A673 (cell line): ENCODE results near the gene DYNC2LI1. TPM values are rescaled to one million over a fixed set of nuclear protein-coding genes. Genes with fewer than 3 reads are reported as not detected.
A peak's percentile ranks its signal among the peaks of the same experiment; 100 is the strongest.

Experiments used
- BruUV-seq: library from RNA; stranded (reverse); fragments of 400-500 nt; replicated peaks from 2 replicates; lab custom pipeline; 2021; lab: Mats Ljungman, UMichigan
- CTCF ChIA-PET: fragments of 300-600 bp; sonication (Branson Sonifier 250); formaldehyde crosslinking; loops from one replicate; lab custom pipeline; 2022; ENCODE audit warnings: antibody characterized with exemption; lab: Charles Lee
- POLR2A ChIA-PET: fragments of 300-600 bp; sonication (Branson Sonifier 250); formaldehyde crosslinking; loops from one replicate; lab custom pipeline; 2022; ENCODE audit warnings: antibody characterized with exemption; ENCODE audit not compliant: low non-redundant PET; lab: Charles Lee
- DNase-seq: peaks from one replicate; pipeline ENCODE4 v3.0.0-alpha.2; 2015; ENCODE audit warnings: low spot score
- H3K27ac ChIP-seq: fragments of 200-600 bp; sonication (generic); 2 replicates; pipeline ENCODE4 v1.5.1; 2016; ENCODE audit warnings: mixed run types, low read depth, mild to moderate bottlenecking, mixed read lengths, antibody characterized with exemption, low read length; ENCODE audit not compliant: poor library complexity, severe bottlenecking
- H3K27me3 ChIP-seq: fragments of 200-600 bp; sonication (generic); replicated peaks from 2 replicates; pipeline ENCODE4 v1.6.1; 2017; ENCODE audit warnings: mixed run types, low read depth, mild to moderate bottlenecking, mixed read lengths, antibody characterized with exemption, low read length; ENCODE audit not compliant: insufficient read depth, poor library complexity
- H3K36me3 ChIP-seq: fragments of 200-600 bp; sonication (generic); 2 replicates; pipeline ENCODE4 v1.6.1; 2016; ENCODE audit warnings: mixed run types, mild to moderate bottlenecking, mixed read lengths, antibody characterized with exemption, low read length; ENCODE audit not compliant: insufficient read depth, poor library complexity, severe bottlenecking
- H3K4me1 ChIP-seq: fragments of 200-600 bp; sonication (generic); 2 replicates; pipeline ENCODE4 v1.6.1; 2017; ENCODE audit warnings: mixed run types, mild to moderate bottlenecking, mixed read lengths, antibody characterized with exemption, low read length; ENCODE audit not compliant: insufficient read depth, poor library complexity, severe bottlenecking
- H3K4me3 ChIP-seq: fragments of 200-600 bp; sonication (generic); 2 replicates; pipeline ENCODE4 v1.5.1; 2016; ENCODE audit warnings: low read depth, mixed run types, mild to moderate bottlenecking, mixed read lengths, low read length; ENCODE audit not compliant: poor library complexity, severe bottlenecking
- H3K9me3 ChIP-seq: fragments of 200-600 bp; sonication (generic); 2 replicates; pipeline ENCODE4 v1.6.1; 2016; ENCODE audit warnings: mixed run types, low read depth, mild to moderate bottlenecking, mixed read lengths, antibody characterized with exemption, low read length; ENCODE audit not compliant: poor library complexity, severe bottlenecking
- CTCF ChIP-seq: fragments of 300-800, 200-600 bp; sonication (generic); conservative IDR thresholded peaks from 2 replicates; pipeline ENCODE4 v1.5.1; 2017; ENCODE audit warnings: low read depth, mild to moderate bottlenecking, antibody characterized with exemption, low read length, moderate library complexity, mixed read lengths
- EZH2 ChIP-seq: fragments of 200-600 bp; sonication (generic); IDR thresholded peaks from 2 replicates; pipeline ENCODE4 v1.6.1; 2017; ENCODE audit warnings: borderline replicate concordance, low read depth, mild to moderate bottlenecking, mixed read lengths, antibody characterized with exemption, low read length; ENCODE audit not compliant: poor library complexity, severe bottlenecking
- intact Hi-C: fragments of 100-400 bp; cut with micrococcal nuclease; formaldehyde crosslinking; loops from one replicate; pipeline ENCODE4 v1.10.0; 2022; ENCODE audit not compliant: unreplicated experiment
- total RNA-seq: library from RNA; stranded (reverse); gene quantifications from 2 replicates; pipeline ENCODE4 v1.2.3, GENCODE V29; 2021

The DYNC2LI1 gene
- total RNA-seq, 1 experiment from 2014 or later, result 14.8 TPM

GRCh38 chr2:43748333-43748732 is 25.5 kb upstream of the DYNC2LI1 start:
- ChIA-PET POLR2A (no interaction called here), CTCF (no interaction called here)
- Histone ChIP-seq H3K36me3 (no peaks in the 10 kb centered on the region), H3K27ac (no peak overlapping the region), H3K27me3 (no peaks in the 10 kb centered on the region), H3K4me1 (no peaks in the 10 kb centered on the region), H3K4me3 (no peak overlapping the region), H3K9me3 (no peaks in the 10 kb centered on the region)
- intact Hi-C loops, result no loop called here
- BruUV-seq, result no TSS peak
- TF ChIP-seq CTCF (no peak), EZH2 (no peak)
- no peak for DNase-seq

- BruUV-seq, result no TSS peak
- no peak overlapping the region for H3K4me3 ChIP-seq
Measured at GRCh38 chr2:43749583-43749982, 24.3 kb upstream of the DYNC2LI1 start.

GRCh38 chr2:43751476-43751990 is 22.3 kb upstream of the DYNC2LI1 start:
- no peak overlapping the region for H3K27ac ChIP-seq
- H3K36me3 ChIP-seq, result no peaks in the 10 kb centered on the region
- no peak overlapping the region for H3K4me3 ChIP-seq
- H3K27me3 ChIP-seq, result no peaks in the 10 kb centered on the region
- DNase-seq, result no peak
- POLR2A ChIA-PET, result no interaction called here
- H3K9me3 ChIP-seq, result no peaks in the 10 kb centered on the region
- H3K4me1 ChIP-seq, result no peaks in the 10 kb centered on the region
- intact Hi-C loops, result no loop called here
- BruUV-seq, result no TSS peak
- TF ChIP-seq CTCF, result no peak
- no peak for TF ChIP-seq EZH2
- CTCF ChIA-PET, result no interaction called here

More at GRCh38 chr2:43749583-43749982, 24.3 kb upstream of the DYNC2LI1 start:
- H3K36me3 ChIP-seq, result no peaks in the 10 kb centered on the region
- TF ChIP-seq EZH2 (no peak), CTCF (no peak)
- no peaks in the 10 kb centered on the region for H3K9me3 ChIP-seq
- no peaks in the 10 kb centered on the region for H3K27me3 ChIP-seq
- no peaks in the 10 kb centered on the region for H3K4me1 ChIP-seq
- ChIA-PET POLR2A (no interaction called here), CTCF (no interaction called here)
- peak; percentile 18 for DNase-seq
- intact Hi-C loops, result no loop called here
- H3K27ac ChIP-seq, result no peak overlapping the region
